ENCODE data around the gene KCTD12. TPM values are rescaled to one million over a fixed set of nuclear protein-coding genes. Genes with fewer than 3 reads are reported as not detected.

The KCTD12 gene
- total and polyA plus RNA-seq, 2 of the 13 experiments (the other 11 are each of a cell fraction or from before 2014, with no cell fraction given), result not detected

GRCh38 chr13:76883236-76883635, 3.0 kb downstream of the KCTD12 start:
- POLR2A ChIA-PET, result no interaction called here
- FAIRE-seq (no peak), DNase-seq (ENCODE audit: low spot score) (no peak), ATAC-seq (no peak)
- intact Hi-C loops (cut with micrococcal nuclease; ENCODE audit: unreplicated experiment), result no loop called here
- CTCF ChIA-PET (ENCODE audit: low intra/inter-chr PET ratio, low total read pairs), result no interaction called here
- Histone ChIP-seq H3K9me3 (ENCODE audit: low read length) (no peaks in the 10 kb centered on the region), H2AFZ (ENCODE audit: low read length) (no peak overlapping the region), H3K27ac (ENCODE audit: extremely low read length, insufficient read depth, low read length) (no peak overlapping the region), H3K36me3 (replicated peaks in 1 of 2; ENCODE audit: control insufficient read depth in 1 of 2, insufficient read depth in 2 of 2, low read length in 2 of 2) (no peaks in the 10 kb centered on the region), H3K4me2 (ENCODE audit: low read depth, low read length) (no peak overlapping the region), H3K27me3 (ENCODE audit: control insufficient read depth in 1 of 2, insufficient read depth in 2 of 2, low read length in 2 of 2) (peaks cover 2 to 19% of the 10 kb centered on the region in 2 experiments; a peak in 3 of 5 replicates), H3K4me1 (ENCODE audit: insufficient read depth, low read length) (peaks cover 7% of the 10 kb centered on the region; the same call in 1 of the 2 replicates), H3K9ac (ENCODE audit: insufficient read depth, low read depth, low read length) (no peak overlapping the region), H3K4me3 (replicated peaks in 1 of 3; ENCODE audit: insufficient read depth in 1 of 3, low read depth in 2 of 3, low read length in 3 of 3) (no peak overlapping the region), H4K20me1 (ENCODE audit: insufficient read depth, low read length) (no peaks in the 10 kb centered on the region), H3K79me2 (ENCODE audit: insufficient read depth, low read length) (no peaks in the 10 kb centered on the region)
- under 1% methylated on average over 3 of the region's 3 CpGs for WGBS (ENCODE audit: low lambda C conversion rate)
- BruUV-seq (replicated peaks), result no TSS peak
- TF ChIP-seq NFIC (IDR thresholded peaks at IDR 0.05; ENCODE audit: low read length) (no peak), DNMT3B (CRISPR knock-in tag; conservative IDR thresholded peaks at IDR 0.05) (no peak), ZFP37 (CRISPR knock-in tag; IDR thresholded peaks at IDR 0.05; ENCODE audit: borderline replicate concordance) (no peak), HNRNPUL1 (IDR thresholded peaks at IDR 0.05; ENCODE audit: low read depth, low read length) (no peak), FOXK1 (CRISPR knock-in tag; IDR thresholded peaks at IDR 0.05; ENCODE audit: borderline replicate concordance, low read depth) (no peak), ZNF614 (CRISPR knock-in tag; IDR thresholded peaks at IDR 0.05; ENCODE audit: borderline replicate concordance) (no peak), KDM6A (CRISPR knock-in tag; IDR thresholded peaks at IDR 0.05; ENCODE audit: low read depth) (no peak), NCOR1 (IDR thresholded peaks at IDR 0.05; ENCODE audit: borderline replicate concordance, low read length) (no peak), ZNF605 (CRISPR knock-in tag; IDR thresholded peaks at IDR 0.05) (no peak)
- in situ Hi-C loops (cut with HindIII; ENCODE audit: extremely low pct_ligation_motif_present, low pct_unique_long_range_greater_than_20kb), result no loop called here

DNA sequence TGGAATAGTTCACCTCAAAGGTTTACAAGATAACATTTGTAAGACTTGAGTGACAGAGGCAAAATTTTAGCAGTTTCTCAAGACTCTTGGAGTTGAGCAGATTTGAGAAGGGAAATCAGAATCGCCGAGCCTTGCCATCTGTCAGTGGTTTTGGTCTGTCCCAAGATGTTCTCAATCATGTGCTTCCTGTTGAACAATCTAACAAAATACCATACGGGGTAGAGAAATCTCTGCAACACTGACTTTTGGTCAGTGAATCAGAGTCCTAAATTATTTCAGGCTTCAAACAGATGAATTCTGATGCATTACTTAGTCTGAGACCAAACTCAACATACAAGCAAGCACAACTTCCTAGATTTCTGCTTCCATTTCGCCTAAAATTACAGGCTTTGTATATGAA, 3.8 kb downstream of the KCTD12 start:
- intact Hi-C loops (cut with micrococcal nuclease; ENCODE audit: unreplicated experiment), result no loop called here
- no peak for FAIRE-seq

More for the DNA sequence above, 3.8 kb downstream of the KCTD12 start:
- H4K20me1 ChIP-seq (ENCODE audit: insufficient read depth, low read length), result no peaks in the 10 kb centered on the region
- TF ChIP-seq ZNF746 (CRISPR knock-in tag; IDR thresholded peaks at IDR 0.05) (no peak), CC2D1A (CRISPR knock-in tag; IDR thresholded peaks at IDR 0.05) (no peak), ZNF7 (CRISPR knock-in tag; IDR thresholded peaks at IDR 0.05) (no peak)
- 7% methylated on average over 4 of the region's 4 CpGs for WGBS (ENCODE audit: low lambda C conversion rate)
- peaks cover 2 to 24% of the 10 kb centered on the region in 2 experiments; a peak in 3 of 5 replicates for H3K27me3 ChIP-seq (ENCODE audit: control insufficient read depth in 1 of 2, insufficient read depth in 2 of 2, low read length in 2 of 2)
- DNase-seq (ENCODE audit: low spot score) (no peak), ATAC-seq (no peak)
- H3K4me1 ChIP-seq (ENCODE audit: insufficient read depth, low read length), result peaks cover 7% of the 10 kb centered on the region; the same call in 1 of the 2 replicates
- no peaks in the 10 kb centered on the region for H3K36me3 ChIP-seq (replicated peaks in 1 of 2; ENCODE audit: control insufficient read depth in 1 of 2, insufficient read depth in 2 of 2, low read length in 2 of 2)
- ChIA-PET CTCF (ENCODE audit: low intra/inter-chr PET ratio, low total read pairs) (no interaction called here), POLR2A (no interaction called here)
- no TSS peak for BruUV-seq (replicated peaks)
- in situ Hi-C loops (cut with HindIII; ENCODE audit: extremely low pct_ligation_motif_present, low pct_unique_long_range_greater_than_20kb), result no loop called here
- H3K4me3 ChIP-seq (replicated peaks in 1 of 3; ENCODE audit: insufficient read depth in 1 of 3, low read depth in 2 of 3, low read length in 3 of 3), result no peak overlapping the region
- no peak overlapping the region for H3K27ac ChIP-seq (ENCODE audit: extremely low read length, insufficient read depth, low read length)
- H2AFZ ChIP-seq (ENCODE audit: low read length), result no peak overlapping the region
- H3K79me2 ChIP-seq (ENCODE audit: insufficient read depth, low read length), result no peaks in the 10 kb centered on the region
- H3K4me2 ChIP-seq (ENCODE audit: low read depth, low read length), result no peak overlapping the region
- H3K9me3 ChIP-seq (ENCODE audit: low read length), result no peaks in the 10 kb centered on the region
- no peak overlapping the region for H3K9ac ChIP-seq (ENCODE audit: insufficient read depth, low read depth, low read length)
